ENCODE results near the gene TBC1D12.

DNA sequence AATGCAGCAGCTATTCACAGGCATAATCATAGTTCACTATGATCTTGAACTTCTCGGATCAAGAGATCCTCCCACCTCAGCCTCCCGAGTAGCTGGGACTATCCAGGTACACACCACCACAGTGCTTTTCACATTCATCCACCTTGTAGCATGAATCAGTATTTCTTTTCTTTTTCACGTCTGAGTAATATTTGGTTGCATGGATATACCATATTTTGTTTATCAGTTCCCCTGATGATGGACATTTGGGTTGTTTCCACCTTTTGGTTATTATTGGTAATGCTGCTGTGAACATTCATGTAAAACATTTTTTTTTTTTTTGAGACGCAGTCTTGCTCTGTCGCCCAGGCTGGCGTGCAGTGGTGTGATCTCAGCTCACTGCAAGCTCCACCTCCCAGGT is 3.6 kb upstream of the TBC1D12 start:
- no peak for TF ChIP-seq POLR2A (IDR thresholded peaks at IDR 0.05)
- TF ChIP-seq, protein P1, sequence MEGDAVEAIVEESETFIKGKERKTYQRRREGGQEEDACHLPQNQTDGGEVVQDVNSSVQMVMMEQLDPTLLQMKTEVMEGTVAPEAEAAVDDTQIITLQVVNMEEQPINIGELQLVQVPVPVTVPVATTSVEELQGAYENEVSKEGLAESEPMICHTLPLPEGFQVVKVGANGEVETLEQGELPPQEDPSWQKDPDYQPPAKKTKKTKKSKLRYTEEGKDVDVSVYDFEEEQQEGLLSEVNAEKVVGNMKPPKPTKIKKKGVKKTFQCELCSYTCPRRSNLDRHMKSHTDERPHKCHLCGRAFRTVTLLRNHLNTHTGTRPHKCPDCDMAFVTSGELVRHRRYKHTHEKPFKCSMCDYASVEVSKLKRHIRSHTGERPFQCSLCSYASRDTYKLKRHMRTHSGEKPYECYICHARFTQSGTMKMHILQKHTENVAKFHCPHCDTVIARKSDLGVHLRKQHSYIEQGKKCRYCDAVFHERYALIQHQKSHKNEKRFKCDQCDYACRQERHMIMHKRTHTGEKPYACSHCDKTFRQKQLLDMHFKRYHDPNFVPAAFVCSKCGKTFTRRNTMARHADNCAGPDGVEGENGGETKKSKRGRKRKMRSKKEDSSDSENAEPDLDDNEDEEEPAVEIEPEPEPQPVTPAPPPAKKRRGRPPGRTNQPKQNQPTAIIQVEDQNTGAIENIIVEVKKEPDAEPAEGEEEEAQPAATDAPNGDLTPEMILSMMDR (IDR thresholded peaks at IDR 0.05): no peak
